Measurements from ENCODE around the gene SULF2.

GRCh38 chr20:47698142-47698541 lies 87.1 kb downstream of the SULF2 start:
- no peak for TF ChIP-seq CTCF (conservative IDR thresholded peaks at IDR 0.05; ENCODE audit: low read length)
- no peak for TF ChIP-seq EZH2phosphoT487 (IDR thresholded peaks at IDR 0.05; ENCODE audit: borderline replicate concordance)
